ENCODE measurements around the gene CENPI. TPM values are rescaled to one million over a fixed set of nuclear protein-coding genes. Genes with fewer than 3 reads are reported as not detected.

Gene CENPI
- total RNA-seq, 1 experiment from 2014 or later: 15.3 TPM

GRCh38 chrX:101079736-101080270 lies 18.2 kb upstream of the CENPI start:
- no peaks in the 10 kb centered on the region for H3K9me3 ChIP-seq (ENCODE audit: control insufficient read depth in 1 of 2, insufficient read depth in 1 of 2, low read depth in 1 of 2, low read length in 2 of 2)
- ChIA-PET RAD21 (ENCODE audit: low non-redundant PET in 1 of 2, low total read pairs in 2 of 2, uncharacterized antibody in 2 of 2, unreplicated experiment in 2 of 2) (no interaction called here), POLR2A (no interaction called here), CTCF (no interaction called here)
- H3K79me2 ChIP-seq (ENCODE audit: insufficient read depth, low read length): no peaks in the 10 kb centered on the region
- no peak for TF ChIP-seq ELF1 (IDR thresholded peaks at IDR 0.05; ENCODE audit: borderline replicate concordance, low read depth)
- TF ChIP-seq JUND (IDR thresholded peaks at IDR 0.05): no peak
- TF ChIP-seq SRF (IDR thresholded peaks at IDR 0.05; ENCODE audit: low read depth): no peak
- TF ChIP-seq TCF7L2 (IDR thresholded peaks at IDR 0.05; ENCODE audit: borderline replicate concordance, extremely low read depth, insufficient read depth, insufficient read length): no peak
- no peak for TF ChIP-seq SP1 (IDR thresholded peaks at IDR 0.05; ENCODE audit: low read depth)
- TF ChIP-seq ZBTB33 (IDR thresholded peaks at IDR 0.05; ENCODE audit: extremely low read depth, insufficient replicate concordance, low read length): no peak
- no peak for ATAC-seq
- no peak for DNase-seq (ENCODE audit: low read depth, low spot score)
- no peak overlapping the region for H3K9ac ChIP-seq (ENCODE audit: low read length)
- H3K4me3 ChIP-seq (replicated peaks in 1 of 2; ENCODE audit: low read depth in 1 of 2, low read length in 2 of 2): no peak overlapping the region
- H3K36me3 ChIP-seq (ENCODE audit: control insufficient read depth in 1 of 2, insufficient read depth in 2 of 2, low read length in 2 of 2): no peaks in the 10 kb centered on the region
- no peaks in the 10 kb centered on the region for H3K9me2 ChIP-seq (ENCODE audit: insufficient read depth)
- no peak overlapping the region for H3K4me2 ChIP-seq (ENCODE audit: low read length)
- intact Hi-C loops (cut with micrococcal nuclease): no loop called here
- no peaks in the 10 kb centered on the region for H3K4me1 ChIP-seq (ENCODE audit: control insufficient read depth in 1 of 2, insufficient read depth in 2 of 2, low read length in 2 of 2)
- no peak overlapping the region for H3K27ac ChIP-seq (ENCODE audit: low read depth, low read length)
- BruUV-seq (replicated peaks): no TSS peak
- H2AFZ ChIP-seq (ENCODE audit: low read depth, low read length, poor library complexity, severe bottlenecking): no peak overlapping the region
- no peaks in the 10 kb centered on the region for H3K27me3 ChIP-seq (ENCODE audit: insufficient read depth, low read length)
- H4K20me1 ChIP-seq (ENCODE audit: insufficient read depth): no peaks in the 10 kb centered on the region

- H3K27ac ChIP-seq (ENCODE audit: low read depth, low read length): no peak overlapping the region
- H3K9ac ChIP-seq (ENCODE audit: low read length): no peak overlapping the region
- no peaks in the 10 kb centered on the region for H4K20me1 ChIP-seq (ENCODE audit: insufficient read depth)
- no peak for DNase-seq (ENCODE audit: low read depth, low spot score)
- no peaks in the 10 kb centered on the region for H3K79me2 ChIP-seq (ENCODE audit: insufficient read depth, low read length)
- ChIA-PET CTCF (no interaction called here), RAD21 (ENCODE audit: low non-redundant PET in 1 of 2, low total read pairs in 2 of 2, uncharacterized antibody in 2 of 2, unreplicated experiment in 2 of 2) (no interaction called here), POLR2A (no interaction called here)
- H3K9me2 ChIP-seq (ENCODE audit: insufficient read depth): no peaks in the 10 kb centered on the region
- H3K9me3 ChIP-seq (ENCODE audit: control insufficient read depth in 1 of 2, insufficient read depth in 1 of 2, low read depth in 1 of 2, low read length in 2 of 2): no peaks in the 10 kb centered on the region
- H2AFZ ChIP-seq (ENCODE audit: low read depth, low read length, poor library complexity, severe bottlenecking): no peak overlapping the region
- BruUV-seq (replicated peaks): no TSS peak
- no peak overlapping the region for H3K4me3 ChIP-seq (replicated peaks in 1 of 2; ENCODE audit: low read depth in 1 of 2, low read length in 2 of 2)
- H3K4me2 ChIP-seq (ENCODE audit: low read length): no peak overlapping the region
- no peak for ATAC-seq
- intact Hi-C loops (cut with micrococcal nuclease): no loop called here
- no peaks in the 10 kb centered on the region for H3K27me3 ChIP-seq (ENCODE audit: insufficient read depth, low read length)
- no peaks in the 10 kb centered on the region for H3K4me1 ChIP-seq (ENCODE audit: control insufficient read depth in 1 of 2, insufficient read depth in 2 of 2, low read length in 2 of 2)
- H3K36me3 ChIP-seq (ENCODE audit: control insufficient read depth in 1 of 2, insufficient read depth in 2 of 2, low read length in 2 of 2): no peaks in the 10 kb centered on the region
- TF ChIP-seq ZFX (IDR thresholded peaks at IDR 0.05) (no peak), ATF3 (IDR thresholded peaks at IDR 0.05) (no peak), ELF1 (IDR thresholded peaks at IDR 0.05; ENCODE audit: borderline replicate concordance, low read depth) (no peak), ZNF274 (IDR thresholded peaks at IDR 0.05; ENCODE audit: low read depth, low read length) (no peak), RAD21 (IDR thresholded peaks at IDR 0.05; ENCODE audit: low read depth) (no peak), EZH2phosphoT487 (IDR thresholded peaks at IDR 0.05; ENCODE audit: borderline replicate concordance) (no peak), SRF (IDR thresholded peaks at IDR 0.05; ENCODE audit: low read depth) (no peak), POLR2A (IDR thresholded peaks at IDR 0.05; ENCODE audit: borderline replicate concordance, extremely low read depth, insufficient read depth, insufficient read length) (no peak), TCF7L2 (IDR thresholded peaks at IDR 0.05; ENCODE audit: borderline replicate concordance, extremely low read depth, insufficient read depth, insufficient read length) (no peak)
These were observed 17.5 kb upstream of the CENPI start for GRCh38 chrX:101080326-101081124.

Data from HCT116 (cell line).